NB4 (cell line): ENCODE measurements around the gene WNT2.

Source experiments
- POLR2A ChIP-seq: IDR thresholded peaks from 2 replicates; pipeline ENCODE4 v1.6.1; 2011; ENCODE audit warnings: mild to moderate bottlenecking; ENCODE audit not compliant: insufficient read length; ENCODE audit errors: extremely low read depth
- TF ChIP-seq, protein P1 (sequence below): IDR thresholded peaks from one replicate; pipeline ENCODE4 v1.5.1; 2012; ENCODE audit warnings: low read depth, low read length
- TF ChIP-seq, protein P2 (sequence below): IDR thresholded peaks from 2 replicates; pipeline ENCODE4 v1.6.1; 2011; ENCODE audit warnings: low read depth, low read length

DNA sequence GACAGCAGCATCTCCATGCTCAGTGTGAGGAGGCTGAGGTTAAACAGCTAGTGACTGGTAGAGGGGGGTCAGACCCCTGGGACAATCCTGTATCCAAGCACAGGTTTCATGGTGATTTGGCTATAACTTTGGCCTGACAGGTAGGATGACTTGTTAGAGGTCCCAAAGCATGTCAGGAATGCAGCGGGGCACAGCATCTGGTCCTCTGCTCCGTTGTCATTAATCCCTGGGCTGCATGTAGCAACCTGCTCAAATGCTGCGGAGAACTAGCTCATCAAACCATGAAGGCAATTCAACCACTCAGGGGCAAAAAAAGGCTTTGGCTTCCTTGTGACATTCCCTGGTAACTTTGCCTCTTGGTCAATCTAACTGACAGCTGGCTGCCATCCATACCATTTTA lies 26.8 kb downstream of the WNT2 start:
- TF ChIP-seq, protein P1, sequence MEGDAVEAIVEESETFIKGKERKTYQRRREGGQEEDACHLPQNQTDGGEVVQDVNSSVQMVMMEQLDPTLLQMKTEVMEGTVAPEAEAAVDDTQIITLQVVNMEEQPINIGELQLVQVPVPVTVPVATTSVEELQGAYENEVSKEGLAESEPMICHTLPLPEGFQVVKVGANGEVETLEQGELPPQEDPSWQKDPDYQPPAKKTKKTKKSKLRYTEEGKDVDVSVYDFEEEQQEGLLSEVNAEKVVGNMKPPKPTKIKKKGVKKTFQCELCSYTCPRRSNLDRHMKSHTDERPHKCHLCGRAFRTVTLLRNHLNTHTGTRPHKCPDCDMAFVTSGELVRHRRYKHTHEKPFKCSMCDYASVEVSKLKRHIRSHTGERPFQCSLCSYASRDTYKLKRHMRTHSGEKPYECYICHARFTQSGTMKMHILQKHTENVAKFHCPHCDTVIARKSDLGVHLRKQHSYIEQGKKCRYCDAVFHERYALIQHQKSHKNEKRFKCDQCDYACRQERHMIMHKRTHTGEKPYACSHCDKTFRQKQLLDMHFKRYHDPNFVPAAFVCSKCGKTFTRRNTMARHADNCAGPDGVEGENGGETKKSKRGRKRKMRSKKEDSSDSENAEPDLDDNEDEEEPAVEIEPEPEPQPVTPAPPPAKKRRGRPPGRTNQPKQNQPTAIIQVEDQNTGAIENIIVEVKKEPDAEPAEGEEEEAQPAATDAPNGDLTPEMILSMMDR = no peak
- TF ChIP-seq, protein P2, sequence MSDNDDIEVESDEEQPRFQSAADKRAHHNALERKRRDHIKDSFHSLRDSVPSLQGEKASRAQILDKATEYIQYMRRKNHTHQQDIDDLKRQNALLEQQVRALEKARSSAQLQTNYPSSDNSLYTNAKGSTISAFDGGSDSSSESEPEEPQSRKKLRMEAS = no peak
- no peak for TF ChIP-seq POLR2A
